ENCODE data around the gene DDX19B.
A peak's percentile ranks its signal among the peaks of the same experiment; 100 is the strongest.
"Not testable (repeated sequence)": the region's sequence is repeated elsewhere in the genome, so short reads cannot be mapped to it uniquely, and the experiment has no call there.

Gene DDX19B

DNA sequence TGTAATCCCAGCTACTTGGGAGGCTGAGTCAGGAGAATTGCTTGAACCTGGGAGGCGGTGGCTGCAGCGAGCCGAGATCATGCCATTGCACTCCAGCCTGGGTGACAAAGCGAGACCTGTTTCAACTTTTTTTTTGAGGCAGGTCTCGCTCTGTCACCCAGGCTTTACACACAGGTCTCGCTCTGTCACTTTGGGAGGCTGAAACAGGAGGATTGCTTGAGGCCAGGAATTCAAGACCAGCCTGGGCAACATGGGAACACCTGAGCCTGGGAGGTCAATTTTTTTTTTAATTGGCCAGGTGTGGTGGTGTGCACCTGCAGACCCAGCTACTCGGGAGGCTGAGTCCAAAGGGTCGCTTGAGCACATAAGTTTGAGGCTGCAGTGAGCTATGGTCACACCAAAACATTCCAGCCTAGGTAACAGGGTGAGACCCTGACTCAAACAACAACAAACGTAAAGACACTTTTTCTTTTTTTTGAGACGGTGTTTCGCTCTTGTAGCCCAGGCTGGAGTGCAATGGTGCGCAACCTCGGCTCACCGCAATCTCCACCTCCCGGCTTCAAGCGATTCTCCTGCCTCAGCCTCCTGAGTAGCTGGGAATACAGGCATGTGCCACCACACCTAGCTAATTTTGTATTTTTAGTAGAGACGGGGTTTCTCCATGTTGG, 11.5 kb upstream of the DDX19B start:
- not testable (repeated sequence) for DNase-seq (ENCODE audit: low spot score)

DNA sequence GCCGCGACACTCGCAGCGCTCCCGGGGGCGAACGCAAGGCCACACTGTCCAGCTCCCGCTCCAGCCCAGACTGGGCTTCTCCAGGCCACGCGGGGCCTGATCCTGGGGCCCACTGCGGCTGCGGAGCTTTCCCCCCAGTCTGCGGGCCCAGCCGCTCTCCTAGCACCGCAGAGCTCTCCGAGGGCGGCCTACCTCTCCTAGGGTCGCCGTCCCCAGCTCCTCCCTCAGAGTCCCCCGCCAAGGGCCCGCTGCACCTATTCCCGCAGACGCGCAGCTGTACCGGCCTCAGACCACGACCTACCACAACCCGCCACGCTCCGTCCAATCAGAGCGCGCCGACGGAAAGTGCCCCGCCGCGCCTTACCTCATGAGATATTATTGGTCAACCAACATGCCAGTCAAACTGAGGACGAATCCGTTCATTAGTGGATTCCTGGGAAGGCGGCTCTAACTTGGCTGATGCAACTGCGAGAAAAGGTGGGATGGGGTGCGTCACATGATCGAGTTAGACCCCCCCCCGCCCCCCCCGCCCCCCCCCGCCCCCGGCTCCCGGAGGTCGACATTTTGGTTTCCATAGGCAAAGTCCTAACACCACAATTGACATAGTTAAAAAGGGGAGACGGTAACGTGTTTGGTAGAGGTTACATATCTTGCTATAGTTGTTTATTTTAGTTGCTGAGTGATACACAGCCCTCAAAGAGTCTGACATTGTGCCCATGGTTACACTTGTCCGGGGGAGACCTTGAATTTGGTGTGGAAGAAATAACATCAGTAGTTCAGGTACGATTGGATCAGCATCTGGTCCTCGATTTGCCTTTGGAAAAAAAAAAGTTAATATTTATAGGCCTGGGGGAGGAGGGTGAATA, 9.5 kb upstream of the DDX19B start, which contains the start of gene AARS1:
TSS of gene AARS1 (minus strand) at position 278 of the 866 bp plus-strand sequence. CDS start 6,743 bp downstream, outside the sequence.
- peak; percentile 100 for DNase-seq (ENCODE audit: low spot score)

DNA sequence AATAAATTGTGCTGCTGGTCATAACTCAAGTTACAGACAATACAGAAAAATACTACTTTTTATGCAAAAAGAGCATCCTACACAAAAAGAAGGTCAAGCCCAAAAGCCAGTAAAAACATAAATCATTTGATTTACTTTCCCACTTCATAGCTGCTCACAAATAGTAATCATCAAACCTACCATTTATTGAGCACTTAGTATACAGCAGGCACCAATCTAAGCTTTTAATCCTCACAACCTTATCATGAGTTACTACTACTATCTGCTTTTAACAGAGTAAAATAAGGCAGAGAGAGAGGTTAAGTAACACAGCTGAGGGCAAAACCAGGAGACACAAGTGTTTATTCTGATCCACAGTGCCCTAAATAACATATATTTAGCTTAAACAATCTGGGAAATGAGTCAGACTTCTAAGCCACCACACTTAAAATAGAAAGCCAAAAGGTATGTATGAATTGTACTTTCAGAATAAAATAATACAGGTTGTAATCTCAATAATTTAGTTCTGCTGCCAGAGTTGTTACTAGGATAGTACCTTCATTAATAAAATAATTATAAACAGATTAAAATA, 8.0 kb upstream of the DDX19B start:
- no peak for DNase-seq (ENCODE audit: low spot score)

DNA sequence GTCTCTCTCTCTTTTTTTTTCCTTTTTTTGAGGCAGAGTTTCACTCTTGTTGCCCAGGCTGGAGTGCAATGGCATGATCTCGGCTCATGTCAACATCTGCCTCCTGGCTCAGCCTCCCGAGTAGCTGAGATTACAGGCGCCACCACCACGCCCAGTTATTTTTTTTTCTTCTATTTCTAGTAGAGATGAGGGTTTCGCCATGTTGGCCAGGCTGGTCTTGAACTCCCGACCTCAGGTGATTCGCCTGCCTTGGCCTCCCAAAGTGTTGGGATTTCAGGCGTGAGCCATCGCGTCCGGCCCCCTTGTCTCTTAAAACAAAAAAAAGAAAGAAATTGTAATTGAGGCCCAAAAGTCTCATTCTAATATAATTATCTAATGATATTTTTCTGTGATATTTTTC, 6.8 kb upstream of the DDX19B start:
- not testable (repeated sequence) for DNase-seq (ENCODE audit: low spot score)

DNA sequence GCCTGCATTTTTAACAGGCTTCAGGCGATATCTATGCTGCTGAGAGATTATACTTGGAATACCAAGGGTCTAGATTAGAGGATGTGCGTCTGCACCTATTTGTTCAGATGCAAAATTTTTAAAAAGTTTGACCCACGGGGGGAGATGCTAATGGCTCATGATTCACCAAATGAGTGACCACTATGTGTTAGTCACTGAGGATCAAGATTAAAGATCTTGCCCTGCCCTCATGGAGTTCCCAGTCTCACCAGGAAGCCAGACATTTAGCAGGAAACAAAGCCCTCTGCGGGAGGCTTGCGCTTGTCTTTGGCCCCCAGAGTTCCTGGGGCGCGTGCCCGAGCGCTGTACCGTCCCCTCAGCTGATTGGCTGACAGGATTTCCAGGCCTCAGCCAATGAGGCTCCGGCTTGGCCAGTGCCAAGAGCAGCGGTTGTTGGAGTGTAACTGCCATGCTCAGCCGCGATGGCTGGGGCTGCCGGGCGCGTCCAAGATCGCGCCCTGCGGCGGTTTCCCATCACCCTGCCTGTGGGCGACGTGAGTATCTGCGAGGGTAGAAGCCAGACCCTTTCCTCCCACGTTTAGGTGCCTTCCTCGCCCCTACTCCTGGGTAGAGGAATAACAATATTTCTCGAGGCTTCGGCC, 4.5 kb upstream of the DDX19B start:
- no peak for DNase-seq (ENCODE audit: low spot score)

DNA sequence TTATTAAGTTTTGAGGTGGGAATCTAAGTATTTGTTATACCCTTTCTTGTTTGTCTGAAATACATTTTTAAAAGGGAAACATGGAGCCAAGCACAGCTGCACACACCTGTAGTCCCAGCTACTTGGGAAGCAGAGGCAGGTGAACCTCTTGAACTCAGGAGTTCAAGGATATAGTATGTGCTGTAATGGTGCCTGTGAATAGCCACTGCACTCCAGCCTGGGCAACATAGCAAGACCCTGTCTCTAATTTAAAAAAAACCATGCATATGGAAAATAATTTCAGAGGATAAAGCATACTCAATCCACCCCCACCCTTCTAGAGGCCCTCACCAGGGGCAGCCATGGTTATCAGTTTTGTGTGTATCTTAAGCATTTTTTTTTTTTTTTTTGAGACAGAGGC, 3.4 kb upstream of the DDX19B start:
- DNase-seq (ENCODE audit: low spot score) = no peak

DNA sequence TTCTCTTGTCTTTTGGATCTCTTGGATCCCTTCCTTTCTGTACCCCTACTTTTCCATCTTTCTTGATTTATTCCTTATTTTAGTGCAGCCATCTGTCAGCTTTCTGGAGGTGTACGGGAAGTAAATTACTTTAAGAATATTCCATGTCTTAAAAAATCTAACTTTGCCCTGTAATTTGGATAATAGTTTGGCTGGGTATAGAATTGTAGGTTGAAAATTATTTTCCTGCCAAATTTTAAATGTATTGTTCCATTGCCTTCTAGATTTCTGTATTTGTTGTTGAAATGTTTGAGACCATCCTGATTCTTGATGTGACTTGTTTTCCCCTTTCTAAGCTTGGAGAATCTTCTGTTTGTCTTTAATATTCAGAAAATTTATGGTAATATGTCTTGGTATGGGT, 2.1 kb downstream of the DDX19B start:
- DNase-seq (ENCODE audit: low spot score) = no peak

DNA sequence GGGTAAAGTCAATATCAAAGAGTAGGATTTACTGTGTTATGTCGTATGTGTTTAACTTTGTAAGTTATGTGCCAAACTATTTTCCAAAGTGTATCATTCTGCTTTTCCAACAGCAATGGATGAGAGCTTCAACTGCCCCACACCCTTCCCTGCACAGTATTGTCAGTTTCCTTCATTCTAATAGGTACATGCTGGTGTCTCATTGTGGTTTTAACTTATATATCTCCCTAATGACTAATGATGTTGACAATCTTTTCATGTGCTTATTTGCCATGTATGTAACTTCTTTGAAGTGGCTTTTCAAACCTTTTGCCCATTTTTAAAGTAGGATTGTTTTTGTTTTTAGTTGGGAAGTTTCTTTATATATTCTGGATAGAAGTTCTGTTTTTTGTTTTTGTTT, 3.8 kb downstream of the DDX19B start:
- no peak for DNase-seq (ENCODE audit: low spot score)

DNA sequence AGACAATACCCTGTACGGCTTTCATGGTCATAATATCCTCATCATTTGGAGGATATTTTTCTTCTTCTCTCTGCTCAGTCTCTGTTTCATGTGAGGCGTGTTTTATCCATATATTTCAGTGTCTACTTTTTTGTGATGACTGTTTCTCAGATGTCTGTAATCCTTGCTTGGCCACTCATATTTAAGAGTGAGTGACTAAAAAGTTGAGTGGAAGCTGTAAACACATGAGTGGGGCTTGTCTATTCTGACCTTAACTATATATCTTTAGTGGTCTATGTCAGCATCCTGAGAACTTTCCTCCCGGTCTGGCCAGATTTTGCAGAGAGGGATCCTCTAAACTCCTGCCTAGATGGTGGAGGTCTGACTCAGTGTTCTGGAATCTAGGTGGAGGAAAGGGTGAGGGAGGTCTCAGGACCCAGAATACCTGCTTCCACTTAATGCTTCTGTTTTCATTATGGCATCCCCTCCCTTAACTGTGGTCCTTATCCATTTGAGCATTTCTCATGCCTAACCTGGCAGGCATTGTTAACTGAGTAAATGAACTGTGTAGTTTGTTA, 6.0 kb downstream of the DDX19B start:
- DNase-seq (ENCODE audit: low spot score) = no peak

DNA sequence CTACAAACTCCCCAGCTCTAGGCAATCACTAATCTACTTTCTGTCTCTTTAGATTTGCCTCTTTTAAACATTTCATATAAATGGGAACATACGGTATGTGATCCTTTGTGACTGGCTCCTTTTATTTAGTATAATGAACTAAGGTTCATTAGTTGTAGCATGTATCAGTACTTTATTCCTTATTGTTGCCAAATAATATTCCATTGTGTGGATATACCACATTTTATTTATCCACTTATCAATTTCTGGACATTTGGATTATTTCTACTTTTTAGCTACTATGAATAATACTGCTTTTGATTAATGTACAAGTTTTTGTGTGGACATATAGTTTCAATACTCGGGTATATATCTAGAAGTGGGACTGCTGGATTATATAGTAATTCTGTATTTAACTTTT, 7.9 kb downstream of the DDX19B start:
- no peak for DNase-seq (ENCODE audit: low spot score)

DNA sequence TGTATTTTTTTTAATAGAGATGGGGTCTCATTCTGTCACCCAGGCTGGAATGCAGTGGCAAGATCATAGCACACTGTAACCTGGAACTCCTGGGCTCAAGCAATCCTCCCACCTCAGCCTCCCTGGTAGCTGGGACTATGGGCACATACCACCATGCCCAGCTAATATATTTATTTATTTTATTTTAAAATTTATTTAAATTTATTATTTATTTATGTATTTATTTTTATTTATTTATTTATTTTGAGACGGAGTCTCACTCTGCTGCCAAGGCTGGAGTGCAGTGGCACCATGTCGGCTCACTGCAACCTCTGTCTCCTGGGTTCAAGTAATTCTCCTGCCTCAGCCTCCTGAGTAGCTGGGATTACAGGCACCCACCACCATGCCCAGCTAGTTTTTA, 8.7 kb downstream of the DDX19B start:
- not testable (repeated sequence) for DNase-seq (ENCODE audit: low spot score)

DNA sequence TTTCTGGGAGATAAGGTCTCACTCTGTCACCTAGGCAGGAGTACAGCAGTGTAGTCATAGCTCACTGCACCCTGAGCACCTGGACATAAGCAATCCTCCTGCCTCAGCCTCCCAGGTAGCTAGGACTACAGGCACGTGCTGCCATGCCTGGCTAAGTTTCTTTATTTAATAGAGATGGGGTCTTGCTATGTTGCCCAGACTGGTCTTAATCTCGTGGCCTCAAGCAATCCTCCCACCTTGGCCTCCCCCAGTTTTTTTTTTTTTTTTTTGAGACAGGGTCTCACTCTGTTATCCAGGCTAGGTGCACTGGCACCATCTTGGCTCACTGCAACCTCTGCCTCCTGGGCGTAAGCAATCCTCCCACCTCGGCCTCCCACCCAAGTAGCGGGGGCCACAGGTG, 21.1 kb downstream of the DDX19B start:
- no peak for DNase-seq (ENCODE audit: low spot score)

DNA sequence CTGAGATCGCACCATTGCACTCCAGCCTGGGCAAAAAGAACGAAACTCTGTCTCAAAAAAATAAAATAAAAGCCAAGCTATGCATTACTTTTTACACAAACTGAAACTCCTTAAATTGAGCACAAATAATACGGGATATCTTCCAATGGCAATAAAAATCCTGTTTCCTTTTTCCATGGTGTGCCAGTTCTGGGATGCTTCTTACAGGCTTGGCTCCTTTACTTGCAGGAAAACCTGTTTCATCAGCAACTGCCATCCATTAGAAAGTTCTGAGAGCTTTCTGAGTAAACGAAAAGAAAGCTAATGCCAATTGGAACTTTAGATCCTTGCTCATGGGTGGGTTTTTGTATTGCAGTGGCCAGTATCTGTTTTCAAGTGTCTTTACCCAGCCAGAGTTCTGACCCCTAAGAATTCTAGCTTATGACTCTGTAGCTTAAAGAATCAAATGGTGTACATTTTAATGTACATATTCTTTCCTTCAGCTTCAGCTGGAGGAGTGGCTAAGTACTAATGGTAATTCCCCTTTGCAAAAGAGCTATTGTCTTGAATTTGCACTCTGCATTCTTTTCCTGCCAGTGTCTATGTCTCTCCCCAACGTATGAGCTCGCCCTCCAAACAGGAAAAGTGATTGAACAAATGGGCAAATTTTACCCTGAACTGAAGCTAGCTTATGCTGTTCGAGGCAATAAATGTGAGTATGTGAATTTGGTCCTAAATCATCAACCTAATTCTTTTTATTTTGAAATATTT, 26.2 kb downstream of the DDX19B start:
- no peak for DNase-seq (ENCODE audit: low spot score)

DNA sequence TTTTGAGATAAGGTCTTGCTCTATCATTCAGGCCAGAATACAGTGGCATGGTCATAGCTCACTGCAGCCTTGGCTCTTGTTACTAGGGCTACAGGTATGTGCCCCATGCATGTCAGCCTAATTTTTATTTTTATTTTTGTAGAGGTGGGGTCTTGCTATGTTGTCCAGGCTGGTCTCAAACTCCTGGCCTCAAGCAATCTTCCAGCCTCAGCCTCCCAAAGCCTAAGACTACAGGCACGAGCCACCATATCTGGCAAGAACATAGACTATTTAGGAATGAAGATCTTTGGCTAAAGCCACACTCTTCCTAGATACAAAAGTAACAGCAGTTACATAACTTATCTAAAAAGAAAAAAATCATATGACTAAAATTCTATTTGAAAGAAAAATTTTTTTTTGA, 32.1 kb downstream of the DDX19B start:
- no peak for DNase-seq (ENCODE audit: low spot score)

DNA sequence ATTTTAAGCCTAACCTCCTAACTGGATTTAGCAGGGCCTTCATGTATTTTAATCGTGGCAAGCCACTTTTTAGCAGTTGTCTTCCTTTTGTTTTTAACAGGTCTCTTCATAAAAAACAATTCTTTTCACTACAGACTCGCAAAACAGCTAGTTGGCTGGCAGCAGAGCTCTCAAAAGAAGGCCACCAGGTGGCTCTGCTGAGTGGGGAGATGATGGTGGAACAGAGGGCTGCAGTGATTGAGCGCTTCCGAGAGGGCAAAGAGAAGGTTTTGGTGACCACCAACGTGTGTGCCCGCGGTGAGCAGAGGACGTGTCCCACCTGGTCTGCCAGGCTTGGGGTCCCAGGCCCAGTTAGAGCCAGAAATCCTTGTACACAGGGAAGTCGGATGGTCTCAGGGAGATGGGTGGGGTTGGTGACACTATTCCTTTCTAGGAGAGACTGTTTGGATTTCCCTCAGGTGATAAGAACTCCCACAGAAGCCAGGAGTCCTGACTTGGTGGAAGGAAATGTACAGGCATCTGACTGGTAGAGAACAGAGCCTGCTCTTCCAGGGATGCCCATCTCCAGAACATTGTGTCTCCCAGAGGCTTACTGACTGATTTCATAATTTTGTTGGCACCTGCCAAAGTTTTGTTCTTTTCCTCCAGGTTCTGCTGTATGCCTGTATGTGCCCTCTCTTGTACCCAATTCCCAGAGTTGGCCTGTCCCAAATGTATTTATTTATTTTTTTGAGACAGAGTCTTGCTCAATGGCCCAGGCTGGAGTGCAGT, 32.8 kb downstream of the DDX19B start:
- no peak for DNase-seq (ENCODE audit: low spot score)

DNA sequence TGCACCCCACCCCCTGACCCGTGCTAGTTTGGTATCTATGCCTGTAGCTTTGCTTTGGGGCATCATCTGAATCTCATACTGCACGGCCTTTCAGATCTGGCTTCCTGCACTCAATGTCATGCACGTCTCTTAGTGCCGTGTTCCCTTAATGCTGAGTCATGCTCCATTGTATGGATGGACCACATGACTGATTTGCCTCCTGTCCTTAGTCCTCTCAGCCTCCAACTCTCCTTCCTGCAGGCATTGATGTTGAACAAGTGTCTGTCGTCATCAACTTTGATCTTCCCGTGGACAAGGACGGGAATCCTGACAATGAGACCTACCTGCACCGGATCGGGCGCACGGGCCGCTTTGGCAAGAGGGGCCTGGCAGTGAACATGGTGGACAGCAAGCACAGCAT, 33.7 kb downstream of the DDX19B start:
- DNase-seq (ENCODE audit: low spot score) = not testable (repeated sequence)

DNA sequence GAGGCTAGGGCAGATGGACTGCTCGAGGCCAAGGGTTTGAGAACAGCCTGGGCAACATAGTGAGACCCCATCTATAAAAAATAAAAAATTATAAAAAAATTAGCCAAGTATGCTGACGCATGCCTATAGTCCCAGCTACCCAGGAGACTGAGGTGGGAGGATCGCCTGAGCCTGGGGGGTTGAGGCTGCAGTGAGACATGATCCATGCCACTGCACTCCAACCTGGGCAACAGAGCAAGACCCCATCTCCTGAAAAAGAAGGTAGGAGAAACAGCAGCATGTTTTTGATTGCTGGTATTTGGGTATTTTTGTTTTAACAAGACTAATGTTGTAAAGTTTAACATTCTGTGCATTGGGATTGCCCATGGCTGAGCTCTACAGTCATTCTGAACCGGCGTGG, 38.8 kb downstream of the DDX19B start:
- DNase-seq (ENCODE audit: low spot score) = no peak

DNA sequence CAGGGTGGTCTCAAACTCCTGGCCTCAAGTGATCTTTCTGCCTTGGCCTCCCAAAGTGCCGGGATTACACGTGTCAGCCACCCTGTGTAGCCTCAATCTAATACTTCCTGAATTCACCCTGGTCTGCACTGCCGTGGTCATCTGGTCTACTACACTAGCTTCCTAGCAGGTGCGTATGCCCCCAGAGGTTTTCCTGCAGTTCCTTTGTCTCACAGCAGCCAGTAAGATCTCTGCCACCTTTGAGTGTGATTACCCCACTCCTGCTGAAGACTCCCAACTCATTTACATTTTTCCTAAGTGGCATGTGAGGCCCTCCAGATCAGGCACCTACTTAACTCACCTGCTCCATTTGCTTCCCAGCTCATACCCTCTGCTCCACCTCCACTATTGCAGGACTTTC, 42.6 kb downstream of the DDX19B start:
- no peak for DNase-seq (ENCODE audit: low spot score)

DNA sequence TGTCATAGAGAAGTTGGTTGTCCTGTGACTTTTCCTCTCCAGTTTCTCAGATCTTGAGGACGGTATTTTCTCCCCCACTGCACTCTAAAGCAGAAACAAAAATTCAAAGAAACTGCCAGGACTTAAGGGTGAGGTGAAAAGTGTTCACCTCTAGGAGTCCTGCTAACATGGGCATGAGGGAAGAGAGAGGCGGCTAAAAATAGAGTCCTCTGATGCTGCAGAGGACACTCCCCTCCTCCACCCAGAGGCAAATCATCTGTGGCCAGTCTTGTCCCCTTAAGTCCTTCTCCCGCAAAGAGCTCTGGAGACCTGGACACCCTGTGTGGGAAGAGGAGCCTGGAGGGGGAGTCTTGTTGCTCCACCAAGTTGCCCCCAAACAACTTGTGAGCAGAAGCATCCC, 43.0 kb downstream of the DDX19B start:
- no peak for DNase-seq (ENCODE audit: low spot score)

DNA sequence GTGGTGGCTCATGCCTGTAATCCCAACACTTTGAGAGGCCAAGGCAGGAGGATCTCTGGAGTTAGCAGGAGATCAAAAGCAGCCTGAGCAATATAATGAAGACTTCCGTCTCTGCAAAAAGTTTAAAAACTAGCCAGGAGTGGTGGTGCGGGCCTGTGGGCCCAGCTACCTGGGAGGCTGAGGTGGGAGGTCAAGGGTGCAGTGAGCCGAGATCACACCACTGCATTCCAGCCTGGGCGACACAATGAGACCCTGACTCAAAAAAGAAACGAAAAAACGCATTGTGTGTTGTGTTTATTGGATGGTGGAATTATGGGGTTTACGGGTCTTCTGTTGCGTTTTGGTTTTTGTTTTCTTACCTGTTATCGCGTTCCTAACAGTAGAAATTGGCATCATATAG, 46.9 kb downstream of the DDX19B start:
- DNase-seq (ENCODE audit: low spot score) = no peak

DNA sequence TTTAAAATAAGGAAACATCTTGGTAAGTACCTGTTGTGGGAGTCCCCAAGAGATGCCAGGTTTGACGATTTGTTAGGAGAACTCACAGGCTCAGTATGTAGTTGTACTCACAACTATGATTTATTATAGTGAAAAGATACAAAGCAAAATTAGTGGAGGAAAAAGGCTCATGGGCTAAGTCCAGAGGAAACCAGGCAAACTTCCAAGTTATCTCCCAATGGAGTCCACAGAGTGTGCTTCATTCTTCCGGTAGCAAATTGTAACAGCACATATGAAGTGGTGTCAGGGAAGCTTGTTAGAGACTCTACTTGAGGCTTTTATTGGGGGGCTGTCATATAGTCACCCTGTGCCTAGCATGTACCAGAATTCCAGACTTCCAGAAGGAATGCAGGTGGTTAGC, 50.0 kb downstream of the DDX19B start:
- no peak for DNase-seq (ENCODE audit: low spot score)
